Neural progenitor cell (in vitro differentiated cells): ENCODE data around the gene BATF2. TPM values are rescaled to one million over a fixed set of nuclear protein-coding genes. Genes with fewer than 3 reads are reported as not detected.
A peak's percentile ranks its signal among the peaks of the same experiment; 100 is the strongest.

Experiments
- DNase-seq: peaks from one replicate; pipeline ENCODE4 v3.0.0-alpha.2; 2016; ENCODE audit warnings: low spot score
- H2AFZ ChIP-seq: fragments of 200-600 bp; sonication (generic); replicated peaks from 2 replicates; pipeline ENCODE4 v1.6.1; 2016; ENCODE audit warnings: antibody characterized with exemption
- H3F3A ChIP-seq: fragments of 200-600 bp; sonication (generic); 2 replicates; pipeline ENCODE4 v1.6.1; 2016; ENCODE audit warnings: antibody characterized with exemption, low read depth
- H3K27ac ChIP-seq: fragments of 200-600 bp; sonication (generic); 2 replicates; pipeline ENCODE4 v1.5.1; 2016; ENCODE audit warnings: mild to moderate bottlenecking
- H3K27me3 ChIP-seq: fragments of 200-600 bp; sonication (generic); 2 replicates; pipeline ENCODE4 v1.6.1; 2016; ENCODE audit warnings: mild to moderate bottlenecking, moderate library complexity
- H3K36me3 ChIP-seq: fragments of 200-600 bp; sonication (generic); 2 replicates; pipeline ENCODE4 v1.5.1; 2016
- H3K4me1 ChIP-seq: fragments of 200-600 bp; sonication (generic); 2 replicates; pipeline ENCODE4 v1.6.1; 2016; ENCODE audit warnings: mixed run types
- H3K4me2 ChIP-seq: fragments of 200-600 bp; sonication (generic); 2 replicates; pipeline ENCODE4 v1.6.1; 2016
- H3K4me3 ChIP-seq: fragments of 200-600 bp; sonication (generic); 2 replicates; pipeline ENCODE4 v1.5.1; 2016
- H3K79me2 ChIP-seq: fragments of 200-600 bp; sonication (generic); 2 replicates; pipeline ENCODE4 v1.6.1; 2016; ENCODE audit warnings: low read depth
- H3K9ac ChIP-seq: fragments of 200-600 bp; sonication (generic); 2 replicates; pipeline ENCODE4 v1.6.1; 2016
- H3K9me3 ChIP-seq: fragments of 200-600 bp; sonication (generic); 2 replicates; pipeline ENCODE4 v1.5.1; 2016; ENCODE audit warnings: low read depth
- H4K20me1 ChIP-seq: fragments of 200-600 bp; sonication (generic); 2 replicates; pipeline ENCODE4 v1.6.1; 2016; ENCODE audit warnings: low read depth
- H3K27ac Mint-ChIP-seq: 3 replicates; pipeline ENCODE4 v1.8.0; 2021; ENCODE audit warnings: mixed read lengths
- H3K27me3 Mint-ChIP-seq: 2 replicates; pipeline ENCODE4 v1.8.0; 2022; ENCODE audit warnings: low read depth, mild to moderate bottlenecking, inconsistent platforms, moderate library complexity, mixed read lengths; ENCODE audit not compliant: insufficient read depth
- H3K36me3 Mint-ChIP-seq: 3 replicates; pipeline ENCODE4 v1.8.0; 2021; ENCODE audit warnings: mixed read lengths
- H3K4me1 Mint-ChIP-seq: 3 replicates; pipeline ENCODE4 v1.8.0; 2021; ENCODE audit warnings: mixed read lengths
- H3K4me3 Mint-ChIP-seq: 3 replicates; pipeline ENCODE4 v1.8.0; 2021; ENCODE audit warnings: mild to moderate bottlenecking, moderate library complexity, mixed read lengths
- H3K9me3 Mint-ChIP-seq: 3 replicates; pipeline ENCODE4 v1.8.0; 2020; ENCODE audit warnings: mixed read lengths
- EZH2 ChIP-seq: fragments of 200-600 bp; sonication (generic); IDR thresholded peaks from 2 replicates; pipeline ENCODE4 v1.6.1; 2017; ENCODE audit warnings: antibody characterized with exemption, mild to moderate bottlenecking, moderate library complexity
- EZH2phosphoT487 ChIP-seq: fragments of 200-600 bp; sonication (generic); IDR thresholded peaks from 2 replicates; pipeline ENCODE4 v1.6.1; 2017; ENCODE audit warnings: antibody characterized with exemption
- total RNA-seq: library from RNA; depleted of rRNA; stranded (reverse); fragments of >200 nt; gene quantifications from 2 replicates; pipeline ENCODE4 v1.2.3, GENCODE V29; 2015; ENCODE audit warnings: low replicate concordance
- TF ChIP-seq, protein P1 (sequence below): fragments of 200-600 bp; sonication (generic); IDR thresholded peaks from 2 replicates; pipeline ENCODE4 v1.5.1; 2017; ENCODE audit warnings: antibody characterized with exemption, mild to moderate bottlenecking

Gene BATF2
- total RNA-seq, 1 donor from 2014 or later: not detected

- Histone ChIP-seq H3K9ac (no peak within 1 kb of the TSS), H3F3A (no peaks in the 10 kb centered on the region), H3K36me3 (no peaks in the 10 kb centered on the region), H3K9me3 (no peaks in the 10 kb centered on the region), H3K27ac (no peak within 1 kb of the TSS), H2AFZ (peak within 1 kb of the TSS; percentile 68), H3K4me1 (no peaks in the 10 kb centered on the region), H3K4me2 (no peak within 1 kb of the TSS), H4K20me1 (no peaks in the 10 kb centered on the region), H3K79me2 (no peaks in the 10 kb centered on the region), H3K27me3 (peaks cover 4% of the 10 kb centered on the region), H3K4me3 (no peak within 1 kb of the TSS)
- TF ChIP-seq EZH2 (no peak), EZH2phosphoT487 (no peak)
- TF ChIP-seq, protein P1, sequence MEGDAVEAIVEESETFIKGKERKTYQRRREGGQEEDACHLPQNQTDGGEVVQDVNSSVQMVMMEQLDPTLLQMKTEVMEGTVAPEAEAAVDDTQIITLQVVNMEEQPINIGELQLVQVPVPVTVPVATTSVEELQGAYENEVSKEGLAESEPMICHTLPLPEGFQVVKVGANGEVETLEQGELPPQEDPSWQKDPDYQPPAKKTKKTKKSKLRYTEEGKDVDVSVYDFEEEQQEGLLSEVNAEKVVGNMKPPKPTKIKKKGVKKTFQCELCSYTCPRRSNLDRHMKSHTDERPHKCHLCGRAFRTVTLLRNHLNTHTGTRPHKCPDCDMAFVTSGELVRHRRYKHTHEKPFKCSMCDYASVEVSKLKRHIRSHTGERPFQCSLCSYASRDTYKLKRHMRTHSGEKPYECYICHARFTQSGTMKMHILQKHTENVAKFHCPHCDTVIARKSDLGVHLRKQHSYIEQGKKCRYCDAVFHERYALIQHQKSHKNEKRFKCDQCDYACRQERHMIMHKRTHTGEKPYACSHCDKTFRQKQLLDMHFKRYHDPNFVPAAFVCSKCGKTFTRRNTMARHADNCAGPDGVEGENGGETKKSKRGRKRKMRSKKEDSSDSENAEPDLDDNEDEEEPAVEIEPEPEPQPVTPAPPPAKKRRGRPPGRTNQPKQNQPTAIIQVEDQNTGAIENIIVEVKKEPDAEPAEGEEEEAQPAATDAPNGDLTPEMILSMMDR: no peak
- peaks cover 9% of the 10 kb centered on the region for H3K27me3 Mint-ChIP-seq
- H3K9me3 Mint-ChIP-seq: no peaks in the 10 kb centered on the region
- no peaks in the 10 kb centered on the region for H3K36me3 Mint-ChIP-seq
- DNase-seq: peak; percentile 63
- H3K4me3 Mint-ChIP-seq: no peak within 1 kb of the TSS
- no peak within 1 kb of the TSS for H3K27ac Mint-ChIP-seq
- H3K4me1 Mint-ChIP-seq: no peaks in the 10 kb centered on the region
Observed at GRCh38 chr11:64971421-64972233, 25.1 kb downstream of the BATF2 start, which contains the start of gene MAJIN. Gene MAJIN, minus strand, starts transcription at chr11:64972108. Its CDS starts 12,703 bp downstream, at chr11:64959405.

- H3K27me3 Mint-ChIP-seq: peaks cover 9% of the 10 kb centered on the region
Observed at GRCh38 chr11:64970731-64971151, 26.0 kb downstream of the BATF2 start.

GRCh38 chr11:64969209-64969608, 27.6 kb downstream of the BATF2 start:
- H3F3A ChIP-seq: no peaks in the 10 kb centered on the region
- H3K27ac Mint-ChIP-seq: peak overlapping the region; percentile 43
- H3K4me3 Mint-ChIP-seq: no peak overlapping the region
- no peaks in the 10 kb centered on the region for H3K9me3 Mint-ChIP-seq
- no peaks in the 10 kb centered on the region for H4K20me1 ChIP-seq
- no peak overlapping the region for H3K9ac ChIP-seq
- no peaks in the 10 kb centered on the region for H3K79me2 ChIP-seq
- no peaks in the 10 kb centered on the region for H3K9me3 ChIP-seq
- peaks cover 4% of the 10 kb centered on the region for H3K27me3 ChIP-seq
- TF ChIP-seq EZH2 (no peak), EZH2phosphoT487 (no peak)
- TF ChIP-seq, protein P1: no peak
- H3K27ac ChIP-seq: no peak overlapping the region
- H3K4me2 ChIP-seq: no peak overlapping the region
- H3K4me1 ChIP-seq: peaks cover 2% of the 10 kb centered on the region
- H2AFZ ChIP-seq: no peak overlapping the region
- H3K4me3 ChIP-seq: no peak overlapping the region
- no peaks in the 10 kb centered on the region for H3K36me3 ChIP-seq
- H3K4me1 Mint-ChIP-seq: peaks cover 4% of the 10 kb centered on the region
- H3K36me3 Mint-ChIP-seq: no peaks in the 10 kb centered on the region
- no peak for DNase-seq
- H3K27me3 Mint-ChIP-seq: peaks cover 4% of the 10 kb centered on the region

More at GRCh38 chr11:64970731-64971151, 26.0 kb downstream of the BATF2 start:
- H3K36me3 Mint-ChIP-seq: no peaks in the 10 kb centered on the region
- Histone ChIP-seq H3K4me2 (no peak overlapping the region), H3K4me1 (no peaks in the 10 kb centered on the region), H3K36me3 (no peaks in the 10 kb centered on the region), H2AFZ (no peak overlapping the region), H3K27me3 (peaks cover 4% of the 10 kb centered on the region), H3K9me3 (no peaks in the 10 kb centered on the region), H3F3A (no peaks in the 10 kb centered on the region), H3K27ac (no peak overlapping the region), H3K79me2 (no peaks in the 10 kb centered on the region), H3K9ac (no peak overlapping the region), H4K20me1 (no peaks in the 10 kb centered on the region), H3K4me3 (no peak overlapping the region)
- H3K9me3 Mint-ChIP-seq: no peaks in the 10 kb centered on the region
- H3K27ac Mint-ChIP-seq: no peak overlapping the region
- no peak for DNase-seq
- TF ChIP-seq, protein P1: no peak
- no peak for TF ChIP-seq EZH2phosphoT487
- no peak for TF ChIP-seq EZH2
- no peak overlapping the region for H3K4me3 Mint-ChIP-seq
- H3K4me1 Mint-ChIP-seq: no peaks in the 10 kb centered on the region
